Adrenal gland (tissue), 5 donors: ENCODE measurements around the gene CALML3.

Source experiments
- CTCF ChIP-seq, 6 experiments: fragments of 450-650 bp in 4 of 6; fragments of 200-600 bp in 2 of 6; sonication (generic) in 1 of 6; IDR thresholded peaks; 1 replicate in 5 of 6; 2 replicates in 1 of 6; pipeline versions ENCODE4 v1.5.1 to v1.8.0; 2016 to 2021; ENCODE audit warnings: antibody characterized with exemption in 6 of 6, mild to moderate bottlenecking in 2 of 6, moderate library complexity in 1 of 6
- POLR2A ChIP-seq, 2 donors: fragments of 450-650 bp; IDR thresholded peaks; one replicate each; pipeline ENCODE4 v1.6.1; 2017; ENCODE audit warnings: antibody characterized with exemption in 2 of 2, mild to moderate bottlenecking in 2 of 2, moderate library complexity in 1 of 2
- donor health status: DM: no; HTN: no; CAD: no.

DNA sequence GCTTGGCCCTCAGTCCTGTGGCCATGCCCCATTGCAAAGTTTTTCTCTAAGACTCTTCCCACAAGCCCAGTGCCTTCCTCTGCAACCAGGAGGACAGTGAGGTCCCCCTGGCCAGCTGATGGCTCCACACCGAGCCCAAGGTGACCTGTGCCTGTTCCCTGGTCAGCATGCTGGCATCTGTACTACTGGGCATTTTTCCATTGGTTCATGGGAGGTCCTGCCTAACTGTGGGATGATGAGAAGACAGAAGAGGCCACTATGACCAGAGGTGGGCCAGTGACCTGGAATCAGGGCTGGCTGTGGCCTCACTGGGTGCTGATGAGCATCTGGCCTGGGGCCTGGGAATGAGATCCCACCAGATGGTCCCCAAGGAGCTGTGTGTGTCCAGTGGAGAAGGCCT, 20.2 kb downstream of the CALML3 start:
- TF ChIP-seq CTCF (IDR thresholded peaks at IDR 0.05) (no peak), POLR2A (IDR thresholded peaks at IDR 0.05) (no peak)
